ENCODE measurements around the gene POLK.
"Not testable (repeated sequence)": the region's sequence is repeated elsewhere in the genome, so short reads cannot be mapped to it uniquely, and the experiment has no call there.

Gene POLK

GRCh38 chr5:75511435-75512382, at the start of gene POLK, which contains the start of gene CERT1:
TSS of gene POLK (plus strand) at chr5:75511891.
TSS of gene CERT1 (minus strand) at chr5:75511629. CDS start at chr5:75511207, 422 bp downstream.
- DNase-seq (ENCODE audit: low read depth) = peak; percentile 93

- no peak for DNase-seq (ENCODE audit: low read depth)
Measured at GRCh38 chr5:75463726-75464125, 48.0 kb upstream of the POLK start.

- DNase-seq (ENCODE audit: low read depth) = no peak
Measured at GRCh38 chr5:75465480-75465879, 46.2 kb upstream of the POLK start.

- no peak for DNase-seq (ENCODE audit: low read depth)
Measured at GRCh38 chr5:75466006-75466716, 45.5 kb upstream of the POLK start.

DNA sequence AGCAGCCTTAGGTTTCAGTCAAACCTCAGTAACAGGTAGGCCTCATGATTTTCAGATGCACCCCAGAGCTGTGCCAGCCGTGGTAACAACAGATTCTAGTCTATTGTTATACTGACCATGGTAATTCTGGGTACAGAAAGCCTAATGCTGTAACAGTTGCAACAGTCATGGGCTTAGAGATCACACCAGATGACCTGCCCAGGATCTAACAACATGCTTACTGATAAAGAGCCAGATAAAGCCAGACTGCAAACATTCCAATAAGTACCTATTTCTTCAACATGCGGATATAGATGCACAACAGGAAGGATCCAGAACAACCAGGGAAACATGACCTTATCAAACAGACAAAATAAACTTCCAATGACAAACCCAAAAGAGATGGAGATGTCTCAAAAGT, 43.1 kb upstream of the POLK start:
- DNase-seq (ENCODE audit: low read depth) = no peak

DNA sequence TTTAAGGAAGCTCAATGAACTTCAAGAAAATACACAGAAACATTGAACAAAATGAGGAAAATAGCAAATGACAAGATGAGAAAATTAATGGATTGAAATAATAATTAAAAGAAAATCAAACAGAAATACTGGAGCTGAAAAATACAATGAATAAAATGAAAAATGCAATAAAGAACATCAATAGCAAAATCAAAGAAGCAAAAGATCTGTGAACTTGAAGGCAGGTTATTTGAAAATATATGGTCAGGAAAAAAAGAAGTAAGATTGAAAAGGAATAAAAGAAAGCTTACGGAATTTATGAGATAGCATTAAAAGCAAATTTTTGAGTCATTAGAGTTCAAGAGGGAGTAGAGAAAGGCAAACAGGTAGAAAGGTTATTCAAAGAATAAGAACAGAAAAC, 42.7 kb upstream of the POLK start:
- DNase-seq (ENCODE audit: low read depth) = no peak

GRCh38 chr5:75471193-75471592, 40.5 kb upstream of the POLK start:
- DNase-seq (ENCODE audit: low read depth) = no peak

- DNase-seq (ENCODE audit: low read depth) = no peak
Measured at GRCh38 chr5:75472973-75473372, 38.7 kb upstream of the POLK start.

DNA sequence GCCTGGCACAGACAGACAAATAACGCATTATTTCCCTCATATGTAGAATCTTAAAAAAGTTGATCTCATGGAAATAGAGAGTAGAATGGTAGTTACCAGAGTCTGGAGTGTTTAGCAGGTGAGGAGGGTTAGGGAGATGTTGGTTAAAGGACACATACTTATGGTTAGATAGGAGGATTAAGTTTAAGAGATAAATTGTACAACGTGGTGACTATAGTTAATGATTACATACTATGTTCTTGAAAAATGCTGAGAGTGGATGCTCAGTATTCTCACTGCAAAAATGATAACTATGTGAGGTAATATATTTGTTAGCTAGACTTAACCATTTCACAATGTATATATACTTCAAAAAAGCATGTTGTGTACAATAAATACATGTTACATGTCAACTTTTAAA, 38.2 kb upstream of the POLK start:
- DNase-seq (ENCODE audit: low read depth) = no peak

DNA sequence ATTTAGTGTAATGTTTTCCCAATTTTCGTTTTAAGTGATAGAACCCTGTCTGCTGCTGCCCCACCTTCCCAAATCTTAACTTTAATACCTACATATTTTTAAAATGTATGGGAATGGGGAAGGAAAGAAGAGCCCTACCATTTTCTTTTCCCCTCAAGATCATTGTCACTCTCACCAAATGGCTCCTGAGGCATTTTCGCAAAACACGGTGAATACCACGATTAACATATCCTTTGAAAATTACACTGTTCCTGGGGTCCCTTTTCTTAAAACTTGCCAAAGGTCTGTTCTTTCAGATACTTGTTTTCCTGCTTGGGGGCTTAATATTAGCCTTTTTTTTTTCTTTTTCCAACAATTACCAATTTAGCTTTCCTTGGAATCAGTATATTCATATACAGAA, 36.3 kb upstream of the POLK start:
- no peak for DNase-seq (ENCODE audit: low read depth)

- no peak for DNase-seq (ENCODE audit: low read depth)
Measured at GRCh38 chr5:75481024-75481423, 30.7 kb upstream of the POLK start.

DNA sequence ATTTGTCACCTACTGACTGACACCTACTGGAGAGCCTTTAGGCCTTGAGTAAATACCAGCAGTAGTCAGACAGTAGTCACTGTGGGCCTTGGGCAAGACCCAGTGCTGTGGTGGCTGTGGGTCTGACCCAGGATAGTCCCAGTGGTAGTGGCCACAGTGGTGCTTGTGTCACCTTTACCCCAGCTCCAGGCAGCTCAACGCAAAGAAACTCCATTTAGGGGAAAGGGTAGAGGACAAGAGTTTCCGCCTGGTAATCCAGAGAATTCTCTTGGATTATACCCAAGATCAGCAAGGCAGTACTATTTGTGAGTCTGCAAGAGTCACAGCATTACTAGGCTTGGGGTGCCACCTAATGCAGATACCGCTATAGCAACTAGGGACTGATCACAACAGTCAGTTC, 29.2 kb upstream of the POLK start:
- DNase-seq (ENCODE audit: low read depth) = no peak

DNA sequence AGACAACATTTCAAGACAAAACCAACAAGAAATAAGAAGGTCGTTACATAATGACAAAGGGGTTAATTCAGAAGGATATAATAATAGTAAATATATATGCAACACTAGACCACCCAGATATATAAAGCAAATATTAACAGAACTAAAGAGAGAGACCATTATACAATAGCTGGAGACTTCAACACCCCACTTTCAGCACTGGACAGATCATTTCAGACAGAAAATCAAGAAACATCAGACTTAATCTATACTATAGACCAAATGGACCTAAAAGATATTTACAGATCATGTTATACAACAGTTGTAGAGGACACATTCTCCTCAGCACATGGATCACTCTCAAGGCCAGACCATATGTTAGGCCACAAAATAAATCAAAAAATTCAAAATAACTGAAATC, 27.1 kb upstream of the POLK start:
- no peak for DNase-seq (ENCODE audit: low read depth)

GRCh38 chr5:75489847-75490246, 21.8 kb upstream of the POLK start:
- not testable (repeated sequence) for DNase-seq (ENCODE audit: low read depth)

DNA sequence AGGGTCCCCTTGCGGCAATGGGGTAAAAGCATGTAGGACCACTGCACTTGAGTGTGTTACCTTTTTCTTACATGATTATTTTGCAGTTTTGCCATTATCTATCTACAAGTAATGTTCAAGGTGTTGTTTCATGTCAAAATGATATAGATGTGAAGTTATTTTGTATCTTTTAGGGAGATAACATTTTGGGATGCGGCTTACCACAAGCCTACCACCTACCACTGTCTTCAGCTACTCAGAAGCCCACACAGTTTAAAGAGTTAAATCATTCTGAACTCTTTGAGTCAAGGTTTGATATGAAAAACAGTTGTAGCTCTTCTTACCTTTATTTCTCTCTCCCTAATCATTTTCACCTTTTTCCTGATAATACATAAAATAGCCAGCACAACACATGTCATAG, 20.1 kb upstream of the POLK start:
- no peak for DNase-seq (ENCODE audit: low read depth)

GRCh38 chr5:75496026-75496425, 15.7 kb upstream of the POLK start:
- DNase-seq (ENCODE audit: low read depth) = no peak

DNA sequence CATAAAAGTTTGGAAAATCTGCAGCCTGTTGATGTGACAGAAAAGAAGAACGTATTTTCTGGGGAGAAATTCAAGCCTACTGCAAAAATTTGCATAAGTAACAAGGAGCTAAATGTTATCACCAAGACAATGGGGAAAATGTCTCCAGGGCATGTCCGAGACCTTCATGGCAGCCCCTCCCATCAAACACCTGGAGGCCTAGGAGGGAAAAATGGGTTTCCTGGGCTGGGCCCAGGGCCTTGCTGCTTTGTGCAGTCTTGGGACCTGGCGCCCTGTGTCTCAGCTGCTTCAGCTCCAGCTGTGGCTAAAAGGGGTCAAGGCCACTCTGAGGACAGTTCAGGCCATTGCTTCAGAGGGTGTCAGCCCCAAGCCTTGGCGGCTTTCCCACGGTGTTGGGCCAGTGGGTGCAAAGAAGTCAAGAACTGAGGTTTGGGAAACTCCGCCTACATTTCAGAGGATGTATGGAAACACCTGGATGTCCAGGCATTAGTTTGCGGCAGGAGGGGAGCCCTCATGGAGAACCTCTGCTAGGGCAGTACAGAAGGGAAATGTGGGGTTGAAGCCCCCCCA, 13.4 kb upstream of the POLK start:
- no peak for DNase-seq (ENCODE audit: low read depth)

GRCh38 chr5:75498875-75499274, 12.8 kb upstream of the POLK start:
- DNase-seq (ENCODE audit: low read depth) = not testable (repeated sequence)

GRCh38 chr5:75505112-75505511, 6.6 kb upstream of the POLK start:
- DNase-seq (ENCODE audit: low read depth) = not testable (repeated sequence)

GRCh38 chr5:75507841-75508240, 3.9 kb upstream of the POLK start:
- DNase-seq (ENCODE audit: low read depth) = no peak

- DNase-seq (ENCODE audit: low read depth) = no peak
Measured at GRCh38 chr5:75509546-75509945, 2.1 kb upstream of the POLK start.

DNA sequence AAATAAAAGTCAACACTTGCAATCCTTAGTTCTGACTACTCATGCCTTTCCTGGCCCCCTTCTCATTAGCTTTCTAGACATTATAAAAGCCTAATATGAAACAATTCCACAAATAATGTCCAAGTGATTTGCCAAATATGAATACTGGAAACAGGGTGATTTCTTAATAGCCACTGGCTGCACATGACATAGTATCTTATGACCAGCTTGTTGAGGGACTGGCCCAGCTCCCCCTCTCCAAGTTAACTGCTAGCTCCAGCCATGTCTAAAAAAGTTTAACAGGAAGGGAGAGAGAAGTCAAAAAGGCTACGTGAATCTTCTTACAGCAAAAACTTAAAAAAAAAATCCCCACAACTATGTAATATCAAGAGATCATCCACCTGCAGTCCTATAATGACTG, 1.7 kb upstream of the POLK start:
- DNase-seq (ENCODE audit: low read depth) = no peak

DNA sequence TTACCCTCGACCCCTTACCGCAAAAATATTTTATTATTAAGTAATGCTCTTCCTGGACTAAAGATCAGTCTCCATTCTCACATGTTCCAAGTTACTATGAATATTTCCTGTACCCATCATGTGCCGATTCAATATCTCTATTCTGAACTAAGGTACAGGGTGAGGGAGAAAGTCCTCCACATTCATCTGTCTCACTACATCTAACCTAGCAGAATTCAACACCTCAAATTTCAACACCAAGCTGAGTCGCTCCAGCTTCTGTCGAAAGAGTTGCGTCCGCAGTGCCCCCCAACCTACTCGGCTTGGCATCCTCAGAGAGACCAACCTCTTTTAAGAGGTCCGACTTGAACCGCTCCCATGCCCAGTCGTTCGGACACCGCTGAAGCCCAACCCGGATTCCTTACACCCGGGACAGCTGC, 1.3 kb upstream of the POLK start:
- no peak for DNase-seq (ENCODE audit: low read depth)

Data from activated T-cell treated with anti-CD3 and anti-CD28 coated beads for 48 hours (primary cell).